ENCODE data around the gene ZSWIM8.
A peak's percentile ranks its signal among the peaks of the same experiment; 100 is the strongest.
"Not testable (repeated sequence)": the region's sequence is repeated elsewhere in the genome, so short reads cannot be mapped to it uniquely, and the experiment has no call there.

Gene ZSWIM8

GRCh38 chr10:73785211-73785720, at the start of gene ZSWIM8:
Gene ZSWIM8, plus strand, starts transcription at chr10:73785606. Its CDS starts 273 bp downstream, at chr10:73785879.
- DNase-seq: peak; percentile 89

GRCh38 chr10:73740501-73741254, 44.7 kb upstream of the ZSWIM8 start:
- not testable (repeated sequence) for DNase-seq

- no peak for DNase-seq
Observed at GRCh38 chr10:73742454-73742734, 43.0 kb upstream of the ZSWIM8 start.

- DNase-seq: no peak
Observed at GRCh38 chr10:73743327-73743904, 42.0 kb upstream of the ZSWIM8 start.

- DNase-seq: peak; percentile 95
Observed at GRCh38 chr10:73743905-73744663, 41.3 kb upstream of the ZSWIM8 start, which contains the start of gene SEC24C. Gene SEC24C, plus strand, starts transcription at chr10:73744372. Its CDS starts 2,461 bp downstream, at chr10:73746833.

GRCh38 chr10:73744664-73744975, 40.8 kb upstream of the ZSWIM8 start:
- DNase-seq: peak; percentile 49 to 52

- no peak for DNase-seq
Observed at GRCh38 chr10:73746721-73747120, 38.7 kb upstream of the ZSWIM8 start.

- DNase-seq: no peak
Observed at GRCh38 chr10:73750819-73751218, 34.6 kb upstream of the ZSWIM8 start.

GRCh38 chr10:73756183-73756582, 29.2 kb upstream of the ZSWIM8 start:
- no peak for DNase-seq

GRCh38 chr10:73758704-73759511, 26.5 kb upstream of the ZSWIM8 start:
- DNase-seq: peak in 1 of 2 donors; percentile 45

GRCh38 chr10:73759512-73760115, 25.8 kb upstream of the ZSWIM8 start:
- peak; percentile 80 to 84 for DNase-seq

- DNase-seq: no peak
Observed at GRCh38 chr10:73761781-73762180, 23.6 kb upstream of the ZSWIM8 start.

- DNase-seq: no peak
Observed at GRCh38 chr10:73762915-73763314, 22.5 kb upstream of the ZSWIM8 start.

GRCh38 chr10:73763343-73763742, 22.1 kb upstream of the ZSWIM8 start:
- peak; percentile 42 to 68 for DNase-seq

GRCh38 chr10:73765066-73765465, 20.3 kb upstream of the ZSWIM8 start:
- DNase-seq: no peak

- DNase-seq: peak; percentile 61 to 69
Observed at GRCh38 chr10:73768881-73769280, 16.5 kb upstream of the ZSWIM8 start.

GRCh38 chr10:73769396-73769795, 16.0 kb upstream of the ZSWIM8 start:
- DNase-seq: no peak

GRCh38 chr10:73771722-73772280, 13.6 kb upstream of the ZSWIM8 start:
- DNase-seq: peak; percentile 83 to 86

- DNase-seq: peak; percentile 87 to 89
Observed at GRCh38 chr10:73772281-73773151, 12.9 kb upstream of the ZSWIM8 start.

GRCh38 chr10:73773152-73773879, 12.1 kb upstream of the ZSWIM8 start:
- no peak for DNase-seq
